Dendritic cell treated with granulocyte-macrophage colony-stimulating factor and Interleukin-4, amounts not matched to agents 40 ng/mL and 50 ng/mL, for 4 days (primary cell): ENCODE measurements around the gene PSMD9.
A peak's percentile ranks its signal among the peaks of the same experiment; 100 is the strongest.
"Not testable (repeated sequence)": the region's sequence is repeated elsewhere in the genome, so short reads cannot be mapped to it uniquely, and the experiment has no call there.

Experiments used
- H3K27ac Mint-ChIP-seq: one replicate; pipeline ENCODE4 v1.8.0; 2022; ENCODE audit warnings: mild to moderate bottlenecking, mixed read lengths
- H3K27me3 Mint-ChIP-seq: one replicate; pipeline ENCODE4 v1.8.0; 2022; ENCODE audit warnings: mild to moderate bottlenecking, mixed read lengths
- H3K36me3 Mint-ChIP-seq: one replicate; pipeline ENCODE4 v1.8.0; 2022; ENCODE audit warnings: low read depth, mixed read lengths
- H3K4me1 Mint-ChIP-seq: one replicate; pipeline ENCODE4 v1.8.0; 2022; ENCODE audit warnings: low read depth, mixed read lengths
- H3K4me3 Mint-ChIP-seq: one replicate; pipeline ENCODE4 v1.8.0; 2022; ENCODE audit warnings: mild to moderate bottlenecking, moderate library complexity, mixed read lengths
- H3K9me3 Mint-ChIP-seq: one replicate; pipeline ENCODE4 v1.8.0; 2022; ENCODE audit warnings: mixed read lengths
- intact Hi-C: fragments of 100-400 bp; cut with micrococcal nuclease; formaldehyde crosslinking; loops from one replicate; pipeline ENCODE4 v1.15.0; 2022

PSMD9 gene

GRCh38 chr12:121918679-121919038 lies 30.1 kb downstream of the PSMD9 start:
- Mint-ChIP-seq H3K4me1 (peaks cover 36% of the 10 kb centered on the region), H3K27ac (peak overlapping the region; percentile 78), H3K4me3 (peak overlapping the region; percentile 76), H3K27me3 (no peaks in the 10 kb centered on the region), H3K36me3 (peaks cover 42% of the 10 kb centered on the region), H3K9me3 (no peaks in the 10 kb centered on the region)
- intact Hi-C loops = loop anchor here (1.0 to 5.0 kb wide), 2 partner anchors 30 to 104 kb away; partner anchors contain the start of genes BCL7A and PSMD9

GRCh38 chr12:121921066-121921465 lies 32.5 kb downstream of the PSMD9 start:
- no peak overlapping the region for H3K4me3 Mint-ChIP-seq
- no peaks in the 10 kb centered on the region for H3K9me3 Mint-ChIP-seq
- intact Hi-C loops = loop anchor here (10.0 kb wide), 2 partner anchors 64 to 204 kb away; no protein-coding TSS in a partner anchor
- H3K4me1 Mint-ChIP-seq = peaks cover 49% of the 10 kb centered on the region
- peaks cover 20% of the 10 kb centered on the region for H3K36me3 Mint-ChIP-seq
- H3K27ac Mint-ChIP-seq = peak overlapping the region; percentile 47
- H3K27me3 Mint-ChIP-seq = no peaks in the 10 kb centered on the region

GRCh38 chr12:121925358-121925695 lies 36.7 kb downstream of the PSMD9 start:
- peaks cover 47% of the 10 kb centered on the region for H3K4me1 Mint-ChIP-seq
- no peaks in the 10 kb centered on the region for H3K27me3 Mint-ChIP-seq
- no peaks in the 10 kb centered on the region for H3K36me3 Mint-ChIP-seq
- intact Hi-C loops = loop anchor here (10.0 kb wide), 2 partner anchors 59 to 199 kb away; no protein-coding TSS in a partner anchor
- peak overlapping the region; percentile 22 for H3K27ac Mint-ChIP-seq
- no peaks in the 10 kb centered on the region for H3K9me3 Mint-ChIP-seq
- H3K4me3 Mint-ChIP-seq = no peak overlapping the region

DNA sequence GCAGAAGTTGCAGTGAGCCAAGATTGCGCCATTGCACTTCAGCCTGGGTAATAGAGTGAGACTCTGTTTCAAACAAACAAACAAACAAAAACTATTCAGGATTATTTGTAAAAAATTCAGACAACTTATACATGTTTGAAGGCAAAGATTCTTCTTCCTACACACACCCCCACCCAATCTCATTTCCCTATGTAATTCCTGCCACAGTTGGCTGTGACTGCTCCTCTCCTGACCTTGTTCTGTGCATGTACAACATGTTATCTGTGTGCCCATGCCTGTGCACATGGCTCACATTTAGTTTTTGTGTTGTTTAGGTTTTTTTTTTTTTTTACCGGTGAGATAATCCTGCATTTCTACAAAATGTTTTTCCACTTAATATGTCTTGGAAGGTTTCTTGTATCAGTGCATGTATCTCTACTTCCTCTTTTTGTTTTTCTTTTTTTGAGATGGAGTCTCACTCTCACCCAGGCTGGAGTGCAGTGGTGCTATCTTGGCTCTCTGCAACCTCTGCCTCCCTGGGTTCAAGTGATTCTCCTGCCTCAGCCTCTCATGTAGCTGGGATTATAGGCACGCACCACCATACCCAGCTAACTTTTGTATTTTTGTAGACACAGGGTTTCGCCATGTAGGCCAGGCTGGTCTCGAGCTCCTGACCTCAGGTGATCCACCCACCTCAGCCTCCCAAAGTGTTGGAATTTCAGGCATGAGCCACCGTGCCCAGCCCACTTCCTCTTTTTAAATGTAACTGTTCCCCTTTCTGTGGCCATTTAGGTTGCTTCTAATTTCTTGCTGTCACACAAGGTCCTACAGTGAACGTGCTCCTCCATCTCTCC lies 38.5 kb downstream of the PSMD9 start:
- Mint-ChIP-seq H3K4me3 (peak overlapping the region; percentile 24), H3K27ac (peak overlapping the region; percentile 82)

GRCh38 chr12:121927813-121928212 lies 39.2 kb downstream of the PSMD9 start:
- Mint-ChIP-seq H3K36me3 (peaks cover 5% of the 10 kb centered on the region), H3K4me3 (no peak overlapping the region), H3K4me1 (peaks cover 44% of the 10 kb centered on the region), H3K27ac (peak overlapping the region; percentile 82), H3K9me3 (no peaks in the 10 kb centered on the region), H3K27me3 (peaks cover 3% of the 10 kb centered on the region)
- intact Hi-C loops = loop anchor here (10.0 kb wide), 2 partner anchors 57 to 197 kb away; no protein-coding TSS in a partner anchor

More for the DNA sequence above, 38.5 kb downstream of the PSMD9 start:
- Mint-ChIP-seq H3K36me3 (peaks cover under 1% of the 10 kb centered on the region), H3K9me3 (no peaks in the 10 kb centered on the region), H3K4me1 (peaks cover 41% of the 10 kb centered on the region), H3K27me3 (no peaks in the 10 kb centered on the region)
- intact Hi-C loops = loop anchor here (10.0 kb wide), 2 partner anchors 58 to 198 kb away; no protein-coding TSS in a partner anchor

DNA sequence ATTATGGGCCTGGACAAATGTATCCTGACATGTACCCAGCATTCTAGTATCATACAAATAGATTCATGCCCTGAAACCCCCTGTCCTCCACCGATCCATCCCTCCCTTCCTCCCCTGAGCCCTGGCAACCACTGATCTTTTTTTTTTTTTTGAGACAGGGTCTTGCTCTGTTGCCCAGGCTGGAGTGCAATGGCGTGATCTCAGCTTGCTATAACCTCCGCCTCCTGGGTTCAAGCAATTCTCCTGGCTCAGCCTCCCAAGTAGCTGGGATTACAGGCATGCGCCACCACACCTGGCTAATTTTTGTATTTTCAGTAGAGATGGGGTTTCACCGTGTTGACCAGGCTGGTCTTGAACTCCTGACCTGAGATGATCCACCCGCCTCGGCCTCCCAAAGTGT lies 41.0 kb downstream of the PSMD9 start:
- not testable (repeated sequence) for H3K27me3 Mint-ChIP-seq, H3K4me3 Mint-ChIP-seq, H3K36me3 Mint-ChIP-seq, H3K27ac Mint-ChIP-seq, H3K9me3 Mint-ChIP-seq
- peaks cover 46% of the 10 kb centered on the region for H3K4me1 Mint-ChIP-seq
- intact Hi-C loops = loop anchor here (10.0 kb wide), 2 partner anchors 55 to 195 kb away; no protein-coding TSS in a partner anchor

- Mint-ChIP-seq H3K36me3 (peaks cover 5% of the 10 kb centered on the region), H3K4me3 (no peak overlapping the region), H3K4me1 (peaks cover 39% of the 10 kb centered on the region), H3K27ac (no peak overlapping the region), H3K9me3 (no peaks in the 10 kb centered on the region), H3K27me3 (peaks cover 5% of the 10 kb centered on the region)
- intact Hi-C loops = no loop called here
Observed at GRCh38 chr12:121930862-121931261, 42.3 kb downstream of the PSMD9 start.

DNA sequence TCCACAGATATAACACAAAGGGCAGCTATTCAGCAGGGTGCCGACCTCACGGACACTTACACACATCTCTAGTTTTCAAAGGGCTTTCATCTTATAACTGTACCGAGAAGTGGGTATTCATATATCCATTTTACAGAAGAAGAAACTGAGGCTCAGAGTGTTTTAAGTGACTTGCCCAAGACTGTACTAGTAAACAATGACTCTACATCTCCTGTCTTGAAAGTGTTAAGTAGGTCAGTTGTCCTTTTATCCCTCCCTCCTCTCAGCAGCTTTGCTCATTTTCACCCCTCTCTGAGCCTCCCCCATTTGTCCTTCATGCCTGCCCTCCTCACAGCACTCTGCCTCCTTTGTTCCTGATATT lies 43.6 kb downstream of the PSMD9 start:
- peaks cover 32% of the 10 kb centered on the region for H3K4me1 Mint-ChIP-seq
- H3K27ac Mint-ChIP-seq = no peak overlapping the region
- no peaks in the 10 kb centered on the region for H3K9me3 Mint-ChIP-seq
- H3K36me3 Mint-ChIP-seq = peaks cover 5% of the 10 kb centered on the region
- peaks cover 5% of the 10 kb centered on the region for H3K27me3 Mint-ChIP-seq
- intact Hi-C loops = no loop called here
- H3K4me3 Mint-ChIP-seq = no peak overlapping the region

DNA sequence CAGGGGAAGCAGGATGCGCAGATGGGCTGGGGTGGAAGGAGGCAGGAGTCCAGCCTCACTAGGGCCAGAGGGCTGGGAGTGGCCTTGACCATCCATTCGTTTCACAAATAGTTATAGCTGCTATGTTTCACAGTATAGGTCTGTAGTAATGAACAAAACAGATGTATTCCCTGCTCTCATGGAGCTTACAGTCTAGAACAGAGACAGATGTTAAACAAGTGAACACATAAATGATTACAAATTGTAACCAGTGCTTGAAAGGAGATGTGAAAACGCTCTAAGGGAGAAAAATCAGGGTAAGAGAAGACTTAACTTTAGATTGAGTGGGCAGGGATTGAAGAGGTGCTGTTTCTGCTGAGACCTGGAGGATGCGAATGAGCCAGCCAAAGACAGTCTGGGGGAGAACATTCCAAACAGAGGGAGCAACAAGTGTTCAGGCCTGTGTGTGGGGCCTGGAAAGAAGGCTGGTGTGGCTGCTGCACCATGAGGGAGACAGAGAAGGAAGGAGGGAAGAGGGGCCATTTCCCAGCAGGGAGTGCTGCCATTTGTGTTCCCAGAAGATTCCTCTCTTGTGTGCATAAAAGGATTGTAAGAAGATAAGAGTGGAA lies 44.4 kb downstream of the PSMD9 start:
- no peak overlapping the region for H3K27ac Mint-ChIP-seq
- H3K9me3 Mint-ChIP-seq = no peaks in the 10 kb centered on the region
- H3K4me1 Mint-ChIP-seq = peaks cover 29% of the 10 kb centered on the region
- peaks cover 5% of the 10 kb centered on the region for H3K27me3 Mint-ChIP-seq
- peaks cover 5% of the 10 kb centered on the region for H3K36me3 Mint-ChIP-seq
- intact Hi-C loops = no loop called here
- H3K4me3 Mint-ChIP-seq = no peak overlapping the region

DNA sequence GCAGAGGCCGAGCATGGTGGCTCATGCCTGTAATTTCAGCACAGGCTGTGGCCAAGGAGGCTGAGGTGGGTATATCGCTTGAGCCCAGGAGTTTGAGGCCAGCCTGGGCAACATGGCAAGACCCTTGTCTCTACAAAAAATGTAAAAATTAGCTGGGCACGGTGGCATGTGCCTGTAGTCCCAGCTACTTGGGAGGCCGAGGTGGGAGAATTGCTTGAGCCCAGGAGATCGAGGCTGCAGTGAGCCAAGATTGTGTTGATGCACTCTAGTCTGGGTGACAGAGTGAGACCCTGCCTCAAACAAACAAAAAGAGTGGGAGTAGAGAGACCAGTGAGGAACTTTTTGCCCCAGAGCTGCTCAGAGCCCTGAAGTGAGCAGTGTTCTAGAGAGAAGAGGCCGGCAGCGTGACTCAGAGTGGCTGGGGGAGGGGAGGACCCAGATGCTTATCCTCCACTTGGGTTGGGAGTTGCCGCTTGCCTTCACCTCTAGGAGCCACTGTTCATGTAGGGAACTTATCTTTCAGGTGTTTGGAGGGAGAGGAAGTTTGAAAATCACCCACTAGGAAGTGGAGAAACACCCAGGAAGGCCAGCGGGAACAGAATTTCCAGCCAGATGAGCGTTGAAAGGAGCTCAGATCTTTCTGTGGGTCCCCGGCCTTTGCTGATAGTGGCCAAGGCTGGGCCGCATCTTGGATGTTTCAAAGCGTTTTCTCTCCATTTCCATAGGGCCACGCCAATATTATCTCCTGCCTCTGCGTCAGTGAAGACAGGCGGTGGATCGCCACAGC lies 45.1 kb downstream of the PSMD9 start:
- no peak overlapping the region for H3K4me3 Mint-ChIP-seq
- no peak overlapping the region for H3K27ac Mint-ChIP-seq
- H3K27me3 Mint-ChIP-seq = peaks cover 5% of the 10 kb centered on the region
- peaks cover 5% of the 10 kb centered on the region for H3K36me3 Mint-ChIP-seq
- H3K9me3 Mint-ChIP-seq = no peaks in the 10 kb centered on the region
- intact Hi-C loops = no loop called here
- H3K4me1 Mint-ChIP-seq = peaks cover 28% of the 10 kb centered on the region

DNA sequence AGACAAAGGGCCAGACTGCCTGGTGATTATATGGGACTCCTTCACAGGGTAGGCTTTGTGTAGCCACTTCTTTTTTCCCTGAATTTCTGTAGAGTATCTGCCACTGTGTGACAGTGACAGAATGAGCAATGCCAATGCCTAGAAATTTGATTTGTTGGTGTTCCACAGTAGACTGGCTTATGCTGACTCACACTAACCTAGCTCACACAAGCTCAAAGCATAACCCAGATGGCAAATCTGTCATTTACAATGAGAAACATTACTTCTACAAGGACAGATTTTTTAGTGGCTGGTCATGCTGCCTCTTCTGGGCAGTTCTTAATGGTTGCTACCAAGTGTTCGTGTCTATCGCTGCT lies 45.7 kb downstream of the PSMD9 start:
- no peak overlapping the region for H3K4me3 Mint-ChIP-seq
- H3K36me3 Mint-ChIP-seq = peaks cover 5% of the 10 kb centered on the region
- no peaks in the 10 kb centered on the region for H3K9me3 Mint-ChIP-seq
- H3K27ac Mint-ChIP-seq = no peak overlapping the region
- intact Hi-C loops = no loop called here
- H3K4me1 Mint-ChIP-seq = peaks cover 33% of the 10 kb centered on the region
- H3K27me3 Mint-ChIP-seq = peaks cover 5% of the 10 kb centered on the region

- H3K4me1 Mint-ChIP-seq = peaks cover 25% of the 10 kb centered on the region
- no peak overlapping the region for H3K27ac Mint-ChIP-seq
- H3K36me3 Mint-ChIP-seq = peaks cover 5% of the 10 kb centered on the region
- peaks cover 2% of the 10 kb centered on the region for H3K27me3 Mint-ChIP-seq
- no peaks in the 10 kb centered on the region for H3K9me3 Mint-ChIP-seq
- no peak overlapping the region for H3K4me3 Mint-ChIP-seq
- intact Hi-C loops = no loop called here
Observed at GRCh38 chr12:121937654-121938053, 49.1 kb downstream of the PSMD9 start.

DNA sequence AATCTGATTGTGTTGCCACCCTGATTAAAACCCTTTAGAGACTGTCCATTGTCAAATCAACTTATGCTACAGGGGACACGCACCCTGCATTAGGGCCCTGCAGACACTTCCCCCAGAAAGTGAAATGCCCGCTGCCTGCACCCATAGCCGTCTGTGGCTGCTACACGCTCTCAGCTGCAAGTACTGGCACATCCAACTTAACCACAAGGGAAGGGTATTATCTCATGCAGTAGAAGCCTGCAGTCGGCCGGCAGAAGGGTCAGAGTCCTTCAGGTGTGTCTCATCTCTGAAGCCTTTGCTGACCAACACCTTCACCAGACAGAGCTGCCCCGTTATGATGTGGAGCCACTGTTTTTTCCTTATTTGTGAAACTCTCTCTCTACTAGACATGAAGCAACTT lies 50.6 kb downstream of the PSMD9 start:
- Mint-ChIP-seq H3K9me3 (no peaks in the 10 kb centered on the region), H3K27ac (no peak overlapping the region)
- intact Hi-C loops = no loop called here

More for the DNA sequence above, 50.6 kb downstream of the PSMD9 start:
- peaks cover 1% of the 10 kb centered on the region for H3K27me3 Mint-ChIP-seq
- peaks cover 8% of the 10 kb centered on the region for H3K36me3 Mint-ChIP-seq
- H3K4me3 Mint-ChIP-seq = no peak overlapping the region
- peaks cover 12% of the 10 kb centered on the region for H3K4me1 Mint-ChIP-seq
